Hepatic stellate cell (primary cell): Measurements from ENCODE around the gene CARNS1.
"Not testable (repeated sequence)": the region's sequence is repeated elsewhere in the genome, so short reads cannot be mapped to it uniquely, and the experiment has no call there.

ENCODE experiments used
- DNase-seq: peaks from one replicate; pipeline ENCODE4 v3.0.0; 2011; ENCODE audit warnings: low spot score

Gene CARNS1

DNA sequence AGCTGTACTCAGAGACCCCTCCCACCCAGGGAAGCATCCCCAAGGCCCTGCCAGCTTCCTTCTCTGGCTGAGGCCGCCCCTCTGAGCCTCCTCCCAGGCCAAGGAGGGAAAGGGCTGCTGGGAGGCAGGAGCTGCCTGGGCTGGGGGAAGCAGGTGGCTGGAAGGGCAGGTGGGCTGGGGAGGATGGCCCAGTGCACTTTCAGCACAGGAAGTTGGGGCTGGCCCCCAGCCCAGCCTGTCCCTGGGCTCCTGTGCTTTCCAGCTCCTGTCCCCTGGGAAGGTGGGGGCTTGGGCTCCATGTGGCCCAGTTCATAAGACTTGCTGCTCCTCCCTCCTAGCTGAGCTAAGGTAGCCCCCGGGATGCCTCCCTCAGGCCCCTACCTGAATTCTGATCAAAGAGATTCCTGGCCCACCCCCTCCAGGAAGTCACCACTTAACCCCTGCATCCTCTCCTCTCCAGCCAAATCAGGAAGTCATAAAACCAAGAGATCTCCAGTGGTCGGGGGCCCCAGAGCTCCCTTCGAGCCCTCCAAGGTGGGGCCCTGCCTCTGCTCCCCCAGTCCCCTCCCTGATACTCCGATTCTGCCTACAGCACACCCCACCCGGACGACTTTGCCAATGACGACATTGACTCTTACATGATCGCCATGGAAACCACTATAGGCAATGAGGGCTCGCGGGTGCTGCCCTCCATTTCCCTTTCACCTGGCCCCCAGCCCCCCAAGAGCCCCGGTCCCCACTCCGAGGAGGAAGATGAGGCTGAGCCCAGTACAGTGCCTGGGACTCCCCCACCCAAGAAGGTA lies 18.7 kb upstream of the CARNS1 start:
- no peak for DNase-seq

DNA sequence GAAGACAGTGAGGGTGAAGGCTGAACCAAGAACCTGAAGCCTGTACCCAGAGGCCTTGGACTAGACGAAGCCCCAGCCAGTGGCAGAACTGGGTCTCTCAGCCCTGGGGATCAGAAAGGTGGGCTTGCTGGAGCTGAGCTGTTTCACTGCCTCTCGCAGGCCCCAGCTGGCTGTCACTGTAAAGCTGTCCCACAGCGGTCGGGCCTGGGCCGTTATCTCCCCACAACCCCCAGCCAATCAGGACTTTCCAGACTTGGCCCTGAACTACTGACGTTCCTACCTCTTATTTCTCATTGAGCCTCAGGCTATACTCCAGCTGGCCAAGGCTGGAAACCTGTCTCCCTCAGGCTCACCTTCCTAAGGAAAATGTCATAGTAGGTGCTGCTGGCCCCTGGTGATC lies 17.9 kb upstream of the CARNS1 start:
- DNase-seq, result no peak

DNA sequence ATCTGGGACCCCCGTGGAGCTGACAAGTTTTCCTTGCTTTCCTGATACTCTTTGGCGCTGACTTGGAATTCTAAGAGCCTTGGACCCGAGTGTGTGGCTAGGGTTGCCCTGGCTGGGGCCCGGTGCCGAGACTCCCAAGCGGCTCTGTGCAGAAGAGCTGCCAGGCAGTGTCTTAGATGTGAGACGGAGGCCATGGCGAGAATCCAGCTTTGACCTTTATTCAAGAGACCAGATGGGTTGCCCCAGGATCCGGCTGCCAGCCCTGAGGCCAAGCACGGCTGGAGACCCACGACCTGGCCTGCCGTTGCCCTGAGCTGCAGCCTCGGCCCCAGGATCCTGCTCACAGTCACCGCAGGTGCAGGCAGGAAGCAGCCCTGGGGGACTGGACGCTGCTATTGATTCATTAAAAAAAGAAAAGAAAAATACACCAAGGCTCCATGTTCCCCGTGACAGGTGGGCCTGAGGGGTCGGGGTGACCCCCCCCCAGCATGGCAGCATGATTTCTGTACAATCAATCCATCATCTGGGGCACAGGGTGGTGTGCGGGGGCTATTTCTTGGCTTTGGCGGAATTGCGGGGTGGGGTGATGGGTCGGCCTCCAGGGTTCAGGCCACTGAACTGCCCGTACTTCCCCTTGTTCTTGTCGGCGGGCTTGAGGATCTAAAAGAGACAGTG lies 17.4 kb upstream of the CARNS1 start:
- DNase-seq, result no peak

DNA sequence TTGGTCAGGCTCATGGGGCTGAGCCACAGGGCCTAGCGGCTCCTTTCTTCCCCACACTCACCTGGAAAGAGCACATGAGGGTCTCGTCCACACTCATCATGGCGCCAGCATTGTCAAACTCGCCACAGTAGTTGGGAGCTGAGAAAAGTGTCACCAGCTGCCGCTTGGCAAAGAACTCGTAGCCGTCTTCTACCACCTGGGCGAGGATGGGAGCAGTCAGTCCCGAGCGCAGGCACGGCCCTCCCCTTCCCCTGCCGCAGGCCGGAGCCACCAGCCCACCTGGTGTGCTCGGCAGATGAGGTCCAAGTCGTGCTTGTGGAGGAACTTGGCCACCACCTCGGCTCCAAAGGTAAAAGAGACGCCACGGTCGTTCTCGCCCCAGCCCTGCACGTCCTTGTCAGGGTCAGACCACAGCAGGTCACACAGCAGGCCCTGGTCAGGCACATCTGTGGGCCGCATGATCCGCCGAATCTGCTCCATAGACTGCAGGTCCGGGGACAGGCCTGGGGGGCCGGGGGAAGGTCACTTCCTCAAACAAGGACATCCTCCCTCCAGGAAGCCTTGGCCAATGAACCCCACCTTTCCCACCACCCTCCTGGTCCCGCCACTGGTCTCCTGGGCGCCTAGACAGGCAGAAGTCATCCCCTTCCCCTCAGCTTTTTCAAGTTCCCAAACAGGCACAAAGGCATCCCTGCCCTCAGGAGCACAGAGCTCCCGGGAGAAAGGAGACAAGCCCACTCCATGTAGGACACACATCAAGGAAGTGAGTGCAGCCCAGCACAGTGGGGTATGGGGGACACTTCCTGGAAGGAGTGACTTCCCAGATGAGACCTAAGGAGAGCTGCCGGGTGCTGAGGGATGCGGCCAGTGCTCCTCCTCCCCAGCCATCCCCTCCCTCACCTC lies 16.6 kb upstream of the CARNS1 start:
- no peak for DNase-seq

DNA sequence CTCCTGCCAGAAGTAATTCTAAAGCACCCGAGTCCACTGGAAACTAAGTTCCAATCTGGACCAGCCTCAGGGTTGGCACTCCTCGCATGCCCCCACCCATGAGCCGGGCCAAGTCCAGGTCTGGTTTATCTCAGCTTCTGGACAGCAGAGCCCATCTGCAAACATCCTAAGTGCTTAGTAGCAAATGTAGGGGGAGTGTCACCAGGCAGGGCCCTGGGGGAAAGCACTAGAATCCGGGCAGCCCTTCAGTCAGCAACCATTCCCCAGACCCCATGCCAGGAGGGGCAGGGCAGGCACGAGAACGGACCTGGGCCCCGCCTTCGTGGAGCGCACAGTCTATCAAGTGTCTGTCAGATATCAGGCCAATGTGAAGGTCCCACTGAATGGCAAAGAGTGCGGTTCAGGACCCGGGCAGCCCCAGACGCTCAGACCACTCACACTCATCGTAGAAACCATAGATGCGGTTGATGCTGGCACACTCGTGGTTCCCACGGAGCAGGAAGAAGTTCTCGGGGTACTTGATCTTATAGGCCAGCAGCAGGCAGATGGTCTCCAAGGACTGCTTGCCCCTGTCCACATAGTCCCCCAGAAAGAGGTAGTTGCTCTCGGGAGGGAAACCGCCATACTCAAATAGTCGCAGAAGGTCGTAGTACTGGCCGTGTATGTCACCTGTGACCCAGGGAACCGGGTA lies 15.1 kb upstream of the CARNS1 start:
- DNase-seq, result no peak

DNA sequence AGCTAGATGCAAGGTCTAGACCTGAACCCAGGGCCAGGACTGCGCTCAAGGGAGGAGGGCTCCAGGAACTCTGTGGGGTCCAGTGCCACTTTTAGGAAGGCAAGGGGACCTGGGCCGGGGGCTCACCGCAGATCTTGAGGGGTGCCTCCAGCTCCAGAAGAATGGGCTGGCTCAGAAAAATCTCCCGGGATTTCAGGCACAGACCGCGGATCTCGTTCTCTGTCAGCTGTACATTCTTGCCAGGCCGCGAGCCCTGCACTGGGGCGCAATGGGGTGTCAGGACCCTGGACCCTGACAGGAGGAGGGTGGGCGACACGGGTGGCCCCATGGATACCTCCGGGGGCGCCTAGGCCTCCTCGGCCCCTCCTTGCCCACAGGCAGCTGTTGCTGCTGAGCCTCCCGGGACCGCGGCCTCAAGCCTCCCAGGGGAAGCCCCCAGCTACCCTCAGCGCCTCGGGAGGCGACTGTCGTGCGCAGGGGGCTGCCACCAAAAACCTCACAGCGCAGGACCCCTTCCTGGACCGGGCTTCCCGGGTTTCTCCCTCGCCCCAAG lies 14.5 kb upstream of the CARNS1 start:
- no peak for DNase-seq

DNA sequence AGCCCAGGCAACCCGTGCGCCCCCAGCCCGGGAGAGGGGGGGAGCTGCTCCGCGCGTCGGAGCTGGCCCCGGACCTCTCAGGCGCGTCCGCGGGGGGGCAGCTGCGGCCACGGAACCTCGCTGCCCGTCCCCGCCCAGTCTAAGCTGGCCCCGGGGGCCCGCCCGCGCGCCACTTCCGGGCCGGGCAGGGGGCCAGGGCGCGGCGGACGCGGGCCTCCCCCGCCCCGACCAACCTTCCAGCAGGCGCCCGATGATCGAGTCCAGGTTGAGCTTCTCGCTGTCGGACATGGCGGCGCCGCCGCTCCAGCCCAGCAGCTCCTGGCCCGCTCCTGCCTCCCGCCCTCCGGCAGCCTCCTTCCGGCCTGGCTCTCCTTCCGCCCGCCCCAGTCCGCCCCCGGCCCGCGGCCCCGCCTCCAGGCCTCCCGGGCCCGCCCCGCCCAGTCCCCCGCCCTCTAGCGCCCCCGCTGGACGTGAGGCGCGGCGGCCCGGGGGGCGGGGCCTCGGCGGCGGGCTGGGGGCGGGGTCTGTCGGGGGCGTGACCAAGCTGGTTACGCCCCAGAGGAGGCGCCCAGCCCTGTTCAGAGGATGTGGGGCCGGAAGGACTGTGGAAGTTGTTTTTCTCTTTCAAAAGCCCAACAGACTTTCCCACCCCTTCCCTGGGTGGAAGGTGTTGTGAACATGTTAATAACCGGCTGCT lies 13.8 kb upstream of the CARNS1 start, which contains the start of gene PPP1CA:
PPP1CA (minus strand) TSS at position 364 of the 697 bp plus-strand sequence; CDS start at position 288, 76 bp downstream.
- peak; percentile 98 for DNase-seq

DNA sequence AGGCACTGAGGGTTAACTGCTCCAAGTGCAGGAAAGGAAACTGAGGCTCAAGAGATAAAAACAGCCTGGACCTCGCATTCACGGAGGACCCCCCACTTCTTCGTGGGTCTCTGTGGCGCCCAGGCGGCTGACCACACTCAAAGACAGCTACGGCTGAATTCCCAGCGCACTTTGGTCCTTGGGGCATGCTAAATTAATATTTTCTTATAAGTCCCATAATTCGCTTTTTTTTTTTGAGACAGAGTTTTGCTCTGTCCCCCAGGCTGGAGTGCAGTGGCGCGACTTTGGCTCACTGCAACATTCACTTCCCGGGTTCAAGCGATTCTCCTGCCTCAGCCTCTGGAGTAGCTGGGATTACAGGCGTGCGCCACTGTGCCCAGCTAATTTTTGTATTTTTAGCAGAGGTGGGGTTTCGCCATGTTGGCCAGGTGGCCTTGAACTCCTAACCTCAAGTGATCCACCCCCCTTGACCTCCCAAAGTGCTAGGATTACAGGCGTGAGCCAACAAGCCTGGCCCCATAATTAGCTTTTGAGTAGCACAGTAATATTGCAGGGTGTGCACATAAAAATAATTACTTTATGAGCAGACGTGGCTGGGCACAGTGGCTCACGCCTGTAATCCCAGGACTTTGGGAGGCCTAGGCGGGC lies 13.2 kb upstream of the CARNS1 start:
- not testable (repeated sequence) for DNase-seq

DNA sequence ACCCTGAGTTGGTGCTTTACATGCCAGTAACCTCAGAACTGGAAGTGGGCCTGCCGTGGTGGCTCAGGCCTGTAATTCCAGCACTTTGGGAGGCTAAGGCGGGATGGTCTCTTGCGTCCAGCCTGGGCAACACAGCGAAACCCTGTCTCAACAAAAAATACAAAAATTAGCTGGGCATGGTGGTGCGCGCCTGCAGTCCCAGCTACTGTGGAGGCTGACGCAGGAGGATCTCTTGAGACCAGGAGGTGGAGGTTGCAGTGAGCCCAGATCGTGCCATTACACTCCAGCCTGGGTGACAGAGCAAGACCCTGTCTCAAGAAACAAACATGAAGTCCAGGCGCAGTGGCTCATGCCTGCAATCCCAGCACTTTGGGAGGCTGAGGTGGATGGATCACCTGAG lies 12.4 kb upstream of the CARNS1 start:
- not testable (repeated sequence) for DNase-seq

DNA sequence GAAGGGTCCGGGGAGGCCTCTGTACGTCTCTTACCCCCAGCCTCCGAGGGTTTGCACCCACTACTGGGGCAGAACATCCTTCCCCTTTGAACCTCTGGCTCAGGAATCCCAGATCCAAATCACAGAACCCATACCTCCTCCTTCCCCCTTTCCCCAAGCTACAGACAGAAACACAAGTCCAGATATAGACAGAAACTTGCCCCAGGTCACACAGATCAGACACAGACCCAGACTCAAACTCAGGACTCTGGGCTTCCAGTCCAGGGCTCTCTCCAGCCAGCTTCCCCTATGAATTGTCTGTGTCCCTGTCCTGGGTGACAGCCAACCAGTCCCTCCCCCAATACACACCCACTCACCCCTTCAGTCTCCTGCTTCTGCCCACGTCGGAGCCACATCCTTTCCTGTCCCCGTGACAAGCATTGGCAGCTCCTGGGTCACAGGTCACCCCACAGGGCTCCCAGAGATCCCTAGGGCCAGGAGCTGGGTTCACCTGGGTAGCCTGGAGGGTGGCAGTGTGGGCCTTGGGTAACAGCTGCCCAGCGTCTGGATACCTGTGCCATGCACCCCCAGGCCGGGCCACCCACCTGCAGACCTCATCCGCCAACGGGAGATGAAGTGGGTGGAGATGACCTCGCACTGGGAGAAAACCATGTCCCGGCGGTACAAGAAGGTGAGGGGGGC lies 10.8 kb upstream of the CARNS1 start:
- no peak for DNase-seq

DNA sequence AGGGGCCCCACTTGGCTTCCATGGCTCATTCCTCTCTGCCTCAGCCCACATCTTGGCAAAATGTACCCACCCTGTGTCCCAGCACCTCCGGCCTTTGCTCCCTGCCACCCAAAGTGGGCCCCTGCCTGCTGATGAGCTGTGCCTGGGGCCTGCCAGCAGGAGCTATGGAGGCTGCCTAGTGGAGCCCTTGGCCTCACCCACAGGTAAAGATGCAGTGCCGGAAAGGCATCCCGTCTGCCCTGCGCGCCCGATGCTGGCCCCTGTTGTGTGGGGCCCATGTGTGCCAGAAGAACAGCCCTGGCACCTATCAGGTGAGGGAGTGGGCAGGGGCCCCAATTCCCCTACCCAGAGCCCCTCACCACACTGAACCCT lies 10.3 kb upstream of the CARNS1 start:
- no peak for DNase-seq

DNA sequence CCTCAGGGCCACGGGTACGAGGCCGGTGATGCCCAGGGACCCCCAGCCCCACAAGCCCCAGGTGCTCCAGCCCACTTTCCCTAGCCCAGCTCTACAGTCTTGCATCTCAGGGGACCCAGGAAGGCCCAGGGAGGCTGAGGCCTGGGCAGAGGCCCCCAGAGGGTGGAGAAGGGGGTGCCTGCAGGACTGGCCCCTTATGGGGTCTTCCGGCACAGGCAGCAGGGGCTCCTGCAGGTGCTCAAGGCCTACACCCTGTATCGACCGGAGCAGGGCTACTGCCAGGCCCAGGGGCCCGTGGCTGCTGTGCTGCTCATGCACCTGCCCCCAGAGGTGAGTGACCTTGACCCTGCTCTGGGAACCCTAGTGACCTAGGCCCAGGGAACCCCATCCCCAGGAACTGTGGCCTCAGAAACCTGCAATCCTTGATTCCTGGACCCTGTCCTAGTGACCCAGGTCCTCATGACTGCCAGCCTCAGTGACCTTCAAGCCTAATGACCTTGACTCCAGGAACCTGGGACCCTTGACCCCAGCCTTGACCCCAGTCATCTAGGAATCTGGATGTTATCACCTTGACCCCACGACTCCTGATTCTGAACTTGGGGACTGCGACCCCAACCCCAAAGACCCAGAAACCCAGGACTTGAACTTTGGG lies 9.7 kb upstream of the CARNS1 start:
- DNase-seq, result no peak

DNA sequence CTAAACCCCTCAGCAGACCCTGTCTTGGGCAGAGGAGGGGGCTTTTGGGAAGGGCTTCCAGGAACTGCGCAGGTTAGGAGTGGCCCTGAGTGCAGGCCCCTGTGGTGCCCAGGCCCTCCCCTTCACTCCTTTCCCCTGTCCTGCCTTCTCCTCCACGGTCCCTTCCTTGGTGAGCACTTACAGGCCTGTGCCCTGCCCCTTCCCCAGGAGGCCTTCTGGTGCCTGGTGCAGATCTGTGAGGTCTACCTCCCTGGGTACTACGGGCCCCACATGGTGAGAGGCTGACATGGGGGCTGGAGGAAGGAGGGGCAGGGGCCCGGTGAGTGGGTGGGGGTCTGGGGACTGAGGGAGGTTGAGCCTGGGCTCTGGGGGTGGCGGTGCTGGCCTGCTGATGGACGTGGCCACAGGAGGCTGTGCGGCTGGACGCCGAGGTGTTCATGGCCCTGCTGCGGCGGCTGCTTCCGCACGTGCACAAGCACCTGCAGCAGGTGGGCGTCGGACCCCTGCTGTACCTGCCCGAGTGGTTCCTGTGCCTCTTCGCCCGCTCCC lies 9.0 kb upstream of the CARNS1 start:
- no peak for DNase-seq

DNA sequence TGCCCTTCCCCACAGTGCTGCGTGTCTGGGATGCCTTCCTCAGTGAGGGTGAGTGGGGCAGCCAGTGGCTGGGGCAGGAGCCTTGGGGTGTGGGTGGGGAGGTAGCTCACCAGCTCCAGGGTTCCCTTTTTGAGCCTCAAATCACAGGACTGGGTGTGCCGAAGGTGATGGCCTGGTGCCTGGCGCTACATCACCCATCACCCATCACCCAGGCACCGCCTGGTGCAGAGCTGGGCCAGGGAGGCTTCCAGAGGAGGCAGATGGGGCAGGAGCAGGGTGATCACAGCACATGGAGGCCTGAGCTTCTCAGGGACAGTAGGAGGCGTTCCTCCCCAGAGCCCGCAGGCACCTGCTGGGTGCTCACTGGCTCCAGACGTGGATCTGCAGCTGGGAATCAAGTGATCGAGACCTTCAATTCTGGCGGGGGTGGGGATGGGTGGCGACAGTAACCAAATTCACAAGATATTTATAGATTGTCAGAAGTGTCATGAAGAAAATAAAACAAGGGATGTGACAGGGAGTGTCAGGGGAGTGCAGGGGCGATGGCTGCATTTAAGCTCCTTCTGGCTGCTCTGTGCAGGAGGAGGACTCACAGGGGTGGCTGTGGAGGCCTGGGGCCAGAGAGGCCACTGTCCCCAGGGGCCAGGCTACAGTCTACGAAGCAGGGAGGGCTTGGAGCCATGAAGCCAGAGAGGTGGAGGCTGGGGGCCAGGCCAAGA lies 8.3 kb upstream of the CARNS1 start:
- DNase-seq, result no peak

DNA sequence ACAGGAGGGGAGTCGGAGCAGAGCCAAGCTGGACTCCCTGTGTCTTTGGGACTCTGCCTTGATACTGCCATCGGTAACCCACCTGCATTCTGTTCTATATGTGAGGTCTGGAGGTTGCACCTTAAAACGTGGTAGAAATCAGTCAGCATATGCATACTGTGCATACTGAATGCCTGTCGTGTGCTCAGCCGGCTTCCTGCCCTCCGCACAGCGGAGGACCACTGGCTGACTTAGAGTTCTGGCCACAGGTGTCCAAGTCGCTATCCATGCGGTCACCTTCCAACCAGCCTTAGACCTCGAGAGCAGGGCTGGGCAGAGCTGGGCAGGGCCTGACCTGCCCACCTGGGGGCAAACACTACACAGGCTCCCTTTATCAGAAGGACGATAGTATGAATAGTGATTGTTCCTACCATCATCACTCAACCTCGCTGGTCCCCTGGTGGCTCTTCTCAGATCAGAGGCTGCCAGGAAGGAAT lies 7.8 kb upstream of the CARNS1 start:
- DNase-seq, result no peak

DNA sequence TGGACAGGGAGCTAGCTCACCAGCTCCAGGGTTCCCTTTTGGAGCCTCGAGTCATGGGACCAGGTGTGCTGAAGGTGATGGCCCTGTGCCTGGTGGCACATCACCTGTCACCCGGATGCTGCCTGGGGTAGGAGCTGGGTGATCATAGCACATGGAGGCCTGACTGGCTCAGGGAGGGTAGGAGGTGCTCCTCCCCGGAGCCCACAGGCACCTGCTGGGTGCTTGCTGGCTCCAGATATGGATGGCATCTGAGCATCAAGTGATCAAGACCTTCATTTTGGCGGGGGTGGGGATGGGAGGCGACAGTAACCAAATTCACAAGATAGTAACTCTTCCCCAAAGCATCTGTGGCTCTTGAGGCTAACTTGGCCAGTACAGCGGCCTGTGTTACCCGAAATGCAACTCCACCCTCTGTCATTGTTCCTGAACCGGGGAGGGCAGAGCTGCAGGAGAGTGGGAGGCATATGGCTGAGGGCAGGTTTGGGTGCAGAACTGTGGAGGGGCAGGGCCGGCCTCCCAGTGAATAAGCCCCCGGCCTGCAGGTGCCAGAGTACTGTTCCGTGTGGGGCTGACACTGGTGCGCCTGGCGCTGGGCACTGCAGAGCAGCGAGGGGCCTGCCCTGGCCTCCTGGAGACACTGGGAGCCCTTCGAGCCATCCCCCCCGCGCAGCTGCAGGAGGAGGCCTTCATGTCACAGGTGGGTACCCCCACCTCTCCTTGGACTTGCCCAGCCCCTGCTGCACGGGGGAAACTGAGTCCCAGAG lies 6.9 kb upstream of the CARNS1 start:
- DNase-seq, result no peak

DNA sequence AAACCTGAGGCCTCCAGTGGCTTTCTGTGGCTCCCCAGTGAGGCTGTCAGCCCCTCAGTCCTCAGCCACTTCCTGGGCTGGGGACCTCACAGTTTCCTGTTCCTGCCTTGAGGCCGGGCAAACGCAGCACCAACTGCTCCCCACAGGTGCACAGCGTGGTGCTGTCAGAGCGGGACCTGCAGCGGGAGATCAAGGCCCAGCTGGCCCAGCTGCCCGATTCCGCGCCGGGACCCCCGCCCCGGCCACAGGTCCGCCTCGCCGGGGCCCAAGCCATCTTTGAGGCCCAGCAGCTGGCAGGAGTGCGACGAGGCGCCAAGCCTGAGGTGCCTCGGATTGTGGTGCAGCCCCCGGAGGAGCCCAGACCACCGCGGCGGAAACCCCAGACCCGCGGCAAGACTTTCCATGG lies 6.2 kb upstream of the CARNS1 start:
- DNase-seq, result no peak
